Spinal cord (tissue), 10 donors: ENCODE data around the gene SWSAP1. TPM values are rescaled to one million over a fixed set of nuclear protein-coding genes. Genes with fewer than 3 reads are reported as not detected.

ENCODE experiments used
- DNase-seq, 6 donors: peaks; one replicate each; pipeline versions ENCODE4 v3.0.0 to v3.0.0-alpha.2; 2013 to 2015; ENCODE audit warnings: low spot score in 6 of 6, low read depth in 4 of 6
- H3K27ac ChIP-seq: one replicate; pipeline ENCODE4 v1.5.1; 2013; ENCODE audit warnings: low read depth, low read length, control low read depth
- H3K27me3 ChIP-seq: one replicate; pipeline ENCODE4 v1.6.1; 2013; ENCODE audit warnings: low read length; ENCODE audit not compliant: control insufficient read depth, insufficient read depth
- H3K36me3 ChIP-seq: one replicate; pipeline ENCODE4 v1.6.1; 2013; ENCODE audit warnings: low read length; ENCODE audit not compliant: control insufficient read depth, insufficient read depth
- H3K4me1 ChIP-seq: one replicate; pipeline ENCODE4 v1.6.1; 2013; ENCODE audit warnings: low read length; ENCODE audit not compliant: control insufficient read depth, insufficient read depth
- H3K4me3 ChIP-seq: one replicate; pipeline ENCODE4 v1.5.1; 2013; ENCODE audit warnings: low read depth, low read length, control low read depth
- H3K9me3 ChIP-seq: one replicate; pipeline ENCODE4 v1.6.1; 2013; ENCODE audit warnings: low read length; ENCODE audit not compliant: control insufficient read depth, insufficient read depth
- WGBS: methylation state at CpG from one replicate; pipeline ENCODE4 v1.1.5; 2013; ENCODE audit warnings: missing lambda C conversion rate; ENCODE audit not compliant: insufficient coverage; 5-methylcytosine and 5-hydroxymethylcytosine counted together
- polyA plus RNA-seq, 2 donors: library from polyadenylated mRNA; unstranded; fragments of 120-200 nt; gene quantifications; one replicate each; pipeline ENCODE4 v1.2.1, GENCODE V29; 2013; ENCODE audit not compliant: insufficient read length in 2 of 2
- total RNA-seq, 2 donors: library from RNA; depleted of rRNA in 1 of 2; stranded (reverse); fragments of 120-200 nt in 1 of 2; fragments of >200 nt in 1 of 2; gene quantifications; one replicate each; pipeline versions ENCODE4 v1.2.3 to v1.2.4, GENCODE V29; 2013 to 2014
- donor health status: healthy.

The SWSAP1 gene
- total and polyA plus RNA-seq, 4 donors: 0.50 to 2.6 (median 2.4) TPM

DNA sequence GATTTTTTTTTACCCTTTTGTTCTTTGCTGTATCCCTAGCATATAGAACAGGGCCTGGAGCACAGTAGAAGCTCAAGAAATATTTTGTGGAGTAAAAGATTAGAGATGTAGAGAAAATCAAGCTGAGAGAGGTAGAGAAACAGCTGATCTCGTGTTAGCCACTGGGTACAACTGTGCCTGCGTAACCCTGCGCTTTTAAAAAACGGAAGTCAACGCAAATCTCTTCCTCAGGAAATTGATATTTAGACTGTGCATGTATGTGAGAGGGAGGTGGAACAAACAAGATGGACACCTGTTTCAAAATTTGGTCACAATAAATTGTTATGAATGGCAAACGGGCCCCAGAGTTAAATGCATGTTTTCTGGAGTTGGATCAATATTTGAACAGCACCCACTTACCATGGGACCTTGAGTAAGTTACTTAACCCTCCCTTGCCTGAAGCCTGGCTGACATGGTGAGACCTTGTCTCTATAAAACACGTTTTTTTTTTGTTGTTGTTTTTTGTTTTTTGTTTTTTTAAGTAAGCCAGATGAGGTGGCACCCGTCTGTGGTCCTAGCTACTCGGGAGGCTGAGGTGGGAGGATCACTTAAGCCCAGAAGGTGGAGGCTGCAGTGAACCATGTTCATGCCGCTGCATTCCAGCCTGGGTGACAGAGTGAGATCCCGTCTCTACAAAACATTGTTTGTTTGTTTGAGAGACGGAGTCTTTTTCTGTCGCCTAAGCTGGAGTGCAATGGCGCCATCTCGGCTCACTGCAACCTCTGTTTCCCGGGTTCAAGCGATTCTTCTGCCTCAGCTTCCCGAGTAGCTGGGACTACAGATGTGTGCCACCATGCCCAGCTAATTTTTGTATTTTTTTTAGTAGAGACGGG, 12.9 kb downstream of the SWSAP1 start:
- H3K4me3 ChIP-seq: no peak overlapping the region
- H3K4me1 ChIP-seq: peaks cover 21% of the 10 kb centered on the region
- no peak for DNase-seq
- no peaks in the 10 kb centered on the region for H3K36me3 ChIP-seq
- 88% methylated on average over 11 of the region's 19 CpGs for WGBS
- no peak overlapping the region for H3K27ac ChIP-seq
- no peaks in the 10 kb centered on the region for H3K9me3 ChIP-seq
- H3K27me3 ChIP-seq: peaks cover 21% of the 10 kb centered on the region

DNA sequence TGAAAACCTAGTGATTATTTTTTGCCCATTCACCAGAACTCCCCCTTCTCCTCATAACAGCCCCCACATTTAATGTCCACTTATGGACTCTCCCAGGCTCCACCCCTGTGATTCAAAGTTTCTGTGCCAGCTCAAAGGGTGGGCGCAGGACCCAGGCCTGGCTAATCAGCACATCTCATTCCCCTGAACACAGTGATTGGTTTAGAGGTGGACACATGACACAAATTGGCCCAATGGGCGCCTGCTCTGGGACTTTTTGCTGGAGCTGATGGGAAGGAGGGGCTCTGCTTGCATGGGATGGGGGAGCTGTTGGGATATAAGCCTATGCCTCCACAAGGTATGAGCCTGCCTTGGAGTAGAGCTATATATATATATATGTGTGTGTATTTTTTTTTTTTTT, 15.9 kb downstream of the SWSAP1 start:
- no peak for DNase-seq
- H3K36me3 ChIP-seq: no peaks in the 10 kb centered on the region
- H3K9me3 ChIP-seq: no peaks in the 10 kb centered on the region
- WGBS: no CpG with 5 or more reads among the region's 2 CpGs
- H3K27ac ChIP-seq: no peak overlapping the region
- H3K4me3 ChIP-seq: no peak overlapping the region
- H3K27me3 ChIP-seq: no peaks in the 10 kb centered on the region
- H3K4me1 ChIP-seq: no peaks in the 10 kb centered on the region

DNA sequence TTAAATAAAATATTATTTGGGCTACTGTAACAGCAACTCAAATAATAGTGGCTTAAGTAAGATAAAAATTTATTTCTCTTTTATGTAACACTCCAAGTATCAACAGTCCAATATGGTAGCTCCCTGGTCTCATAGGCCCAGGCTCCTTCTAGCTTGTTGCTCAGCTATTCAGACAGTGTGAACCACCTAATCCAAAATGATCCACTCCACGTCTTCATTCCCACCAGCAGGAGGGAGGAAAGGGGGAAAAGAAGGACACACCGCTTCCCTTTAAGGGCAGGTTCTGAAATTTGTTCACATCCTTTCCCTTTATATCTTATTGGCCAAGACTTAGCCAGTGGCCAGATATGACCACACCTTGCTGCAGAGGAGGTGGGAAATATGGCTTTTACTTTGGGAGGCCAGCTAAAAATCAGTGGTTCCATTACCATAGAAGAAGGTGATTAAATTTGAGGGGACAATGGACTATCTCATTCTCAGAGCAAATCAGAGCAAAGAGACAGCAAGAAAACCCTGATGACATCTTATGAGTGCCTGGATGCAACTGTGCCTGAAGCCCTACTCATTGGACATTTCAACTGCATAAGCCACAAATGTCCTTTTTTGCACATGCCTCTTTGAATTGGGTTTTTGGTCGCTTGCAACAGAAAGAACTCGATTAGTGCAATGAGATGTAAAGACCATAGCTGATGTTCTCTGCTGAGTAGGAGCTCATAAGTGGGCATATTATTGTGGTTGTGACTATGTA, 16.6 kb downstream of the SWSAP1 start:
- Histone ChIP-seq H3K4me1 (no peaks in the 10 kb centered on the region), H3K4me3 (no peak overlapping the region), H3K36me3 (no peaks in the 10 kb centered on the region), H3K27me3 (no peaks in the 10 kb centered on the region), H3K27ac (no peak overlapping the region), H3K9me3 (no peaks in the 10 kb centered on the region)
- DNase-seq: no peak
- no CpG with 5 or more reads among the region's 4 CpGs for WGBS

DNA sequence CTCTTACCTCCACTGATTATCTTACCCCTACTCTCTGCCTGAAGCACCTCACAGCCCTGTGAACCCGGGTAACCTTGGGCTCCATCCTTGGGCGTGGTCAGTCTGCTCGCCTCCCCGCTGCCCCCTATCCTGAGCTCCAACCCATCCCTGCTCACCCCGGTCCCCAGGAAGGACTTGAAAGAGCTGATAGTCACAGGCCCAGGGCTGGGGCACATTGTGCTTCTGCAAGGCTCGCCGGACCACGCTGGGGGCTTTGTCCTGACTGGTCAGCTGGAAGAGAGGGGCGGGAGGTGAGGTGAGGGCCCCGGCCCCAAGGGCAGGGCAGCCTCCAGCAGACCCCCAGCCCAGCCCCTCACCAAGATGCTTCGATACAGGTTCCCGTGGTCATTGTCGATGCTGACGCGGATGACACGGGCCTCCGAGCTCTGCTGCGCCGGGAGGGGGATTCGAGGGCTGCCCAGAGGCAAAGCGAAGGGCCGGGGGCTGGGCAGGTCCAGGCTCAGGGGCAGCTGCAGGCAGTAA, 22.7 kb downstream of the SWSAP1 start:
- WGBS: 72% methylated on average over 22 of the region's 22 CpGs
- no peak for DNase-seq
- Histone ChIP-seq H3K27ac (no peak overlapping the region), H3K36me3 (no peaks in the 10 kb centered on the region), H3K9me3 (no peaks in the 10 kb centered on the region), H3K27me3 (no peaks in the 10 kb centered on the region), H3K4me3 (no peak overlapping the region), H3K4me1 (no peaks in the 10 kb centered on the region)

DNA sequence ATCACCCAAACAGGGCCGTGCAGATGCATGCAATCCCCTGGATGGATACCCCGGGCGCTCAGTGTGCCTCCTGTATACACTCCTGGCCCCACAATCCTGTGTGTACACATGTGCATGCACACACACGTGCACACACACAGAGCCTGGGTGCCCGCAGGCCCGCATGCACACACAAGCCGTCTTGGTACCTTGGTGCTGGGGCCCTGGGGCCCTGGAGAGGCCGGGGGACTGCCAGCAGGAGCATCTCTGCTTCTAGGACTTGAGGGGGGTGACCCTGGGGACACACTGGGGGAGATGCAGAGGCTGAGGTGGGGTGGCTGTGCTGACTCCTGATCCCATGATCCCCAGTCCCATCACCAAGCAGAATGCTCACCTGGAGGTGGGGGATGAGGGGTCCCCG, 25.2 kb downstream of the SWSAP1 start:
- H3K9me3 ChIP-seq: no peaks in the 10 kb centered on the region
- no peaks in the 10 kb centered on the region for H3K36me3 ChIP-seq
- H3K4me3 ChIP-seq: no peak overlapping the region
- DNase-seq: no peak
- H3K4me1 ChIP-seq: no peaks in the 10 kb centered on the region
- no peaks in the 10 kb centered on the region for H3K27me3 ChIP-seq
- 94% methylated on average over 8 of the region's 9 CpGs for WGBS
- no peak overlapping the region for H3K27ac ChIP-seq

DNA sequence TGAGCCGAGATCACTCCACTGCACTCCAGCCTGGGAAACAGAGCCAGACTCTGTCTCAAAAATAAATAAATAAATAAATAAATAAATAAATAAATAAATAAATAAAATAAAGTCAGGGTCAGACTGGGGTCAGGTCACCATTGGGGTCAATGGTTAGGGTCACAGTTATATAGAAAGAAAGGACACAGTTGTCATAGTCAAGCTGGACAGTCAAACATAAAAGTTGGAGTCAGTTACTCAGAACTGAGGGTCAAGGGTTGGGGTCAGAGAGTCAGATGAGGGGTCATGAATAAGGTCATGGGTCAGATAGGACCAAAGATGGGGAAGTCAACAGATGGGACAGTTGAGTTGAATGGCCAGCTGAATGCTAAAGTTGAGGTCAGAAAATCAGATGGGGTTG, 26.3 kb downstream of the SWSAP1 start:
- no peak for DNase-seq

DNA sequence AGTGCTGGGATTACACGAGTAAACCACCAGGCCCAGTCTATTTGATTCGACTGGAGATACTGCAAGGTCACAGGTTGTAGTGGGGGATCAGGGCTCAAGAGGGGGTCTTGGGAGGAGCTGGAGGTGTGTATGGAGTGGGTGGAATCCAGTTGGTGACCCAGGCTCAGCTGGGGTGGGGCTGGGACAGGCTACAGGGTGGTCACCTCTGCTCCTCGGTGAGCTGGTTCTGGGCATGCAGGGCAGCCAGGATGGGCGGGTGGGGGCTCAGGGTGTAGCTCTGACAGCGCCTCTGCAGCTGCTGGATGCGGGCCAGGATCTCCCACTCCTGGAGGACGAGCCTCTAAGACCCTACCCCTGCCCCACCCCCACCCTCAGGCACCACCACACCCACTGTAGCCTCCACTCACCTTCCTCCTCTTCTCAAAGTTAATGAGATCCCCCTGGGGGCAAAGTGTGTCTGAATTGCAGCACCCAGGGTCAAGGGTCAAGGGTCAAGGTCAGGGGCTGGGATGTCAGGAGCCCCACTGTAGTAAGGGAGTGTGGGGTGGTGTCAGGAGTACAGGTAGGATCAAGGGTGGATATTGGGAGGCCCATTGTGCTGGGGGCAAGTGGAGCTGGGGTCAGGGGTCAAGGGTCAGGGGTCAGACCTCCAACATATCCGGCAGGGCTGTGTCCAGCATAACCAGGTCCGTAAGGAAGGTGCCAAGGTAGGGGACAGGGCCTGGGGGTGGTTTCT, 27.5 kb downstream of the SWSAP1 start:
- H3K9me3 ChIP-seq: no peaks in the 10 kb centered on the region
- no peak for DNase-seq
- H3K27ac ChIP-seq: no peak overlapping the region
- H3K27me3 ChIP-seq: peaks cover 8% of the 10 kb centered on the region
- WGBS: 88% methylated on average over 6 of the region's 9 CpGs
- H3K4me3 ChIP-seq: no peak overlapping the region
- no peaks in the 10 kb centered on the region for H3K4me1 ChIP-seq
- H3K36me3 ChIP-seq: no peaks in the 10 kb centered on the region

More for the DNA sequence above, 26.3 kb downstream of the SWSAP1 start:
- no CpG with 5 or more reads among the region's 1 CpG for WGBS
- Histone ChIP-seq H3K4me1 (no peaks in the 10 kb centered on the region), H3K27ac (no peak overlapping the region), H3K9me3 (no peaks in the 10 kb centered on the region), H3K27me3 (no peaks in the 10 kb centered on the region), H3K4me3 (no peak overlapping the region), H3K36me3 (no peaks in the 10 kb centered on the region)

DNA sequence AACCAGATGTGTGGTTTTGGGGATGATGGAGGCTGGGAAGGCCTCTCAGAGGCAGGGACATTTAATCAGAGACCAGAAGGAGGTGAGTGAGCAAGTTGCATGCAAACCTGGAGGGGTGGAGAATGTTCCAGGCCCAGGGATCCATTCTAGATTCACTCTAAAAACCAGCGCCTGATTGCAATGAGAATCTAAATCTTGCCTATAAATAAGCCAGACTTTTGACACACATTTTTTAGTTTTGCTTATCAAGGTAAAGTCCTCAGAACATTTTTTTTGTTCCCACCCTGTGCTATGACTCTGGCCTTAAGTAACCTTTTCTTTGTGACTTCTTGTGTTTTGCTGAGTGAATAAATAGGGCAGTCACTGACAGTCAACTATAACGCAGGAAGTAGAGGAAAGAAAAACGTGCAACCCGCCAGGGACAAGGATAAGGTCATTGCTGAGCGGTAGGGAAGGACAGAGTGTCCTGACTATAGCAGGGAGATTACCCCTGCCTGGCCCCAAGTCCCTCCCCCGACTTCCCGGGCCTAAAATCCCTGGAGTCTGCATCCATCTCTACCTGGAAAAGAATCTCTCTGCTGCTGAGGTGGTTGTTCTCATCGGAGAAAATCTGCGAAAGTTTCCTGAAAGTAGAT, 30.2 kb downstream of the SWSAP1 start:
- no peak overlapping the region for H3K4me3 ChIP-seq
- H3K9me3 ChIP-seq: no peaks in the 10 kb centered on the region
- peaks cover 8% of the 10 kb centered on the region for H3K27me3 ChIP-seq
- H3K27ac ChIP-seq: no peak overlapping the region
- no peaks in the 10 kb centered on the region for H3K36me3 ChIP-seq
- 64% methylated on average over 9 of the region's 9 CpGs for WGBS
- DNase-seq: no peak
- no peaks in the 10 kb centered on the region for H3K4me1 ChIP-seq
